Large intestine (tissue), 3 donors: Measurements from ENCODE around the gene LNX2. TPM values are rescaled to one million over a fixed set of nuclear protein-coding genes. Genes with fewer than 3 reads are reported as not detected.

Source experiments
- DNase-seq, 2 donors: peaks; one replicate each; pipeline versions ENCODE4 v3.0.0 to v3.0.0-alpha.2; 2013
- H3K27ac ChIP-seq: one replicate; pipeline ENCODE4 v1.5.1; 2013; ENCODE audit warnings: low read length
- H3K27me3 ChIP-seq: 2 replicates; pipeline ENCODE4 v1.6.1; 2013; ENCODE audit warnings: low read length; ENCODE audit not compliant: control insufficient read depth, insufficient read depth
- H3K36me3 ChIP-seq: 2 replicates; pipeline ENCODE4 v1.6.1; 2013; ENCODE audit warnings: low read length; ENCODE audit not compliant: control insufficient read depth, insufficient read depth
- H3K4me1 ChIP-seq: one replicate; pipeline ENCODE4 v1.6.1; 2013; ENCODE audit warnings: low read length; ENCODE audit not compliant: control insufficient read depth, insufficient read depth
- H3K4me3 ChIP-seq: one replicate; pipeline ENCODE4 v1.5.1; 2013; ENCODE audit warnings: low read length
- H3K9me3 ChIP-seq: one replicate; pipeline ENCODE4 v1.6.1; 2013; ENCODE audit warnings: mild to moderate bottlenecking, low read depth, low read length, moderate library complexity; ENCODE audit not compliant: control insufficient read depth
- WGBS: methylation state at CpG from one replicate; pipeline ENCODE4 v1.1.5; 2013; ENCODE audit warnings: low lambda C conversion rate; ENCODE audit not compliant: insufficient coverage; 5-methylcytosine and 5-hydroxymethylcytosine counted together
- polyA plus RNA-seq: library from polyadenylated mRNA; unstranded; fragments of 120-200 nt; gene quantifications from one replicate; pipeline ENCODE4 v1.2.1, GENCODE V29; 2013

Gene LNX2
- polyA plus RNA-seq, 1 donor = 25.3 TPM

DNA sequence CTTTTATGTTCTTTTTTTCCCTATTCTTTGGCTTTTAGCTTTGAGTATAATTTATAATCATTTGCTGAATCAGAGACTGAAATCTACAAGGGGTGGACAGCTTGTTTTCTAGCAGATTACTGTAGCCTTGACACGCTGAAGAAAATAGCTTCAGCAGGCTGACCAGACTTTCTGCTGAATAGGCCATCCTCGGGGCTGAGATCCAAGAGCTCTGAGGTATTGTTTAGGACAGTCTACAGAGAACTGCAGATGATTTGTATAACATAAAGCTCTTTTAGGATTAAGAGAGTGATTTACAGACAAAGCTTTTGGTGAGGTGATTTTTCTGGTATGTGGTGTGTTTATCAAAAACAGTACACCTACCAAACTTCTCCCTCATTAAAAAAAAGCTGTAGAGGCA, 18.2 kb upstream of the LNX2 start:
- Histone ChIP-seq H3K36me3 (peaks cover 4% of the 10 kb centered on the region), H3K27me3 (no peaks in the 10 kb centered on the region), H3K27ac (no peak overlapping the region), H3K4me3 (no peak overlapping the region), H3K4me1 (peaks cover 12% of the 10 kb centered on the region), H3K9me3 (no peaks in the 10 kb centered on the region)
- no peak for DNase-seq
- WGBS = no CpG with 5 or more reads among the region's 2 CpGs

DNA sequence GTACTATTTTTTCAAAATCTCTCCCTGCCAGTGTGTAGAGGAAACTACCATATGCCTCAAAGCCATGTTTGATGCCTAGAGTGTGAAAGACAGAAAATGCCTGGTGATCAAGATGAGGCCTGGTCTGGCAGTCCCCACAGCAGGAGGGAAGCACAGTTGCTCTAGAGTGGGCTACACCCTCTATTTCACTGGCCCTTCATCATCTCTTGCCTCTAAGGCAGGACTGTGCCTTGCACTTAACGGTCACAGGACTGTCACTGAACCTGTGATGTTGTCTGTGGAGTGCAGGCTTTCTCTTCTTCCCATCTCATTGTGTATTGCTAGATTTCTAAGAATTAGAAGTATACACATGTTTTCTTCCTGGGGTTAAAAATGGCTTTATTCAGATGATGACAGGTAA, 17.7 kb upstream of the LNX2 start:
- Histone ChIP-seq H3K9me3 (no peaks in the 10 kb centered on the region), H3K4me3 (no peak overlapping the region), H3K4me1 (peaks cover 12% of the 10 kb centered on the region), H3K27me3 (no peaks in the 10 kb centered on the region), H3K27ac (no peak overlapping the region), H3K36me3 (peaks cover 4% of the 10 kb centered on the region)
- WGBS = no CpG with 5 or more reads among the region's 1 CpG
- no peak for DNase-seq

DNA sequence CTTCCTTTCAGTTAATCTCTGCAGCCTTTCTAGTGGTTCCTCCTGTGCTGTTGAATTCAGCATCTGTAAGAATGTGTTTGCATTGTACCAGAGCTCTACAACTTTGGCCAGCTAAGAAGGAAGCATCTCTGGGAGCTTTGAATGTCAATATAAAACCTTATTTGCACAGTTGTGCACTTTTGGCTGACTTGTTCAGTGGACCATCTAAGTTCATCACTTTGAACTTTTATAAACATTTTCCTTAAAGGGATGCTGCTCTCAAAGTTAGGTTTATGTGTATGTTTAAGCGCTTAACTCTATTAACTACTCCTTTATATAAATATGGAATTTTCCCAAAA, 16.9 kb upstream of the LNX2 start:
- Histone ChIP-seq H3K4me1 (peaks cover 6% of the 10 kb centered on the region), H3K9me3 (no peaks in the 10 kb centered on the region), H3K27ac (no peak overlapping the region), H3K36me3 (peaks cover 4% of the 10 kb centered on the region), H3K27me3 (no peaks in the 10 kb centered on the region), H3K4me3 (no peak overlapping the region)
- no peak for DNase-seq
- 100% methylated on average over 1 of the region's 1 CpG for WGBS

DNA sequence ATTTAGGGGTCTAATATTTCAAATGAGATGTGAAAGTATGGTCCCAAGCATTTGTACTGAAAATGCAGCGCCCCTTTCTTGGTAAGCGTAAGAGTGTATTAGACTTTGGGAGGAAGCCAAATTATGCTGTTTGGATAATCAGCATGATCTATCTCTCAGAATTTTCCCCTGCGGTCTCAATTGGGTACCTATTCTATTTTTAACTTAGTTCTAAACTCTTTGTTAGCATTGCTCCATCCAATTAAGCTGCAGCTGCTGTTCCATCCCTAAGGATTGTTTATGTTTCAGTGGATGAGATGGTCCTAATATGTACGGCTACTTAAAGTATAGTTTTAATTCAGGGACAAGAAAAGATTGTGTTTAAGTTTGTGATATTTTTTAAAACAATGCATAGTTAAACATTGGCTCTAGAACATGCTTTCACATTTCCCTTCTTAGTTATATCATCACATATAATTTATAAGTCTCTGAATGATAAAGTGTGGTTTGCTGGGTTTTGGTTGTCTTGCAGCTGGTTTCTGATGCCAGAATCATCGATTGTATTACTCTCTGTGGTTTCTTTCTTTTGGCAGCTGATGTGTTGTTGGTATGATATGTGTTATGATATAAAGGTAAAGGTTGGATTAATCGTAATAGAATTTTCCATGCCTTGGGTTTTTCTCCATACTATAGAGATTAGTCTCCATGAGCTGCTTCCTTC, 16.4 kb upstream of the LNX2 start:
- no peak overlapping the region for H3K4me3 ChIP-seq
- no peaks in the 10 kb centered on the region for H3K27me3 ChIP-seq
- no peaks in the 10 kb centered on the region for H3K9me3 ChIP-seq
- H3K27ac ChIP-seq = no peak overlapping the region
- H3K4me1 ChIP-seq = peaks cover 3% of the 10 kb centered on the region
- DNase-seq = no peak
- H3K36me3 ChIP-seq = peaks cover 4% of the 10 kb centered on the region
- WGBS = no CpG with 5 or more reads among the region's 6 CpGs

DNA sequence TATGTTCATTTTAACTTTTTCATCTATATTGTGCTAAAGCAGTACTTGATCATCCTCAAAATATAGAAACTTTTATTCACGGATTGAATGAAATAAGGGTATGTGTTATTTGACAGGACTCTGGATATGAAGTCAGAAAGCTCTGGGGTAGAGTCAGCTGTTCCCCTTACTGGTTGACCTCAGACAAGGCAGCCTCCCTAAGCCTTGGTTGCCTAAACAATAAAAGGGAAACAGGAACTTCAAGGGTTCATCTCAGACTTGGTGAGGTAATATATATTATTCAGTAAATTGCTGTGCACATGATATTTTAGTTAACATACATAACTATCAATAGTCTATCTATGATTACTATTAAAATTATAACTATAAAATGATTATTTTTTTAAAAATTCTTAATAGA, 14.9 kb upstream of the LNX2 start:
- WGBS = no CpG with 5 or more reads among the region's 1 CpG
- Histone ChIP-seq H3K4me3 (no peak overlapping the region), H3K4me1 (no peaks in the 10 kb centered on the region), H3K27ac (no peak overlapping the region), H3K27me3 (no peaks in the 10 kb centered on the region), H3K36me3 (peaks cover 10% of the 10 kb centered on the region), H3K9me3 (no peaks in the 10 kb centered on the region)
- no peak for DNase-seq

DNA sequence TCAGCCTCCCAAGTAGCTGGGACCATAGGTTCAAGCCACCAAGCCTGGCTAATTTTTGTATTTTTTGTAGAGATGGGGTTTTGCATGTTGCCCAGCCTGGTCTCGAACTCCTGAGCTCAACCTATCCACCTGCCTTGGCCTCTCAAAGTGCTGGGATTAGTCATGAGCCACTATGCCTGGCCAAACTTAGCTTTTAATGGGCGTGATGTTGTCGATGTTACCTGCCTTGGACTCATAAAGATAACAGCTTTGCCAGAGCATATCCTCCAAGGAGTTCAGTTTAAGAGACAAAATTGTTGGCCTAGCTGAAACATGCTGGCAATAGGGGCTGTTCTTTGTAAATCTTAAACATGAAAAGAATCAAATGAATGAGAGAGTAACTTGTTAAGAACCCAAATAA, 14.5 kb upstream of the LNX2 start:
- no peak overlapping the region for H3K4me3 ChIP-seq
- peaks cover 10% of the 10 kb centered on the region for H3K36me3 ChIP-seq
- no CpG with 5 or more reads among the region's 3 CpGs for WGBS
- H3K9me3 ChIP-seq = no peaks in the 10 kb centered on the region
- no peaks in the 10 kb centered on the region for H3K27me3 ChIP-seq
- DNase-seq = no peak
- H3K4me1 ChIP-seq = no peaks in the 10 kb centered on the region
- no peak overlapping the region for H3K27ac ChIP-seq

DNA sequence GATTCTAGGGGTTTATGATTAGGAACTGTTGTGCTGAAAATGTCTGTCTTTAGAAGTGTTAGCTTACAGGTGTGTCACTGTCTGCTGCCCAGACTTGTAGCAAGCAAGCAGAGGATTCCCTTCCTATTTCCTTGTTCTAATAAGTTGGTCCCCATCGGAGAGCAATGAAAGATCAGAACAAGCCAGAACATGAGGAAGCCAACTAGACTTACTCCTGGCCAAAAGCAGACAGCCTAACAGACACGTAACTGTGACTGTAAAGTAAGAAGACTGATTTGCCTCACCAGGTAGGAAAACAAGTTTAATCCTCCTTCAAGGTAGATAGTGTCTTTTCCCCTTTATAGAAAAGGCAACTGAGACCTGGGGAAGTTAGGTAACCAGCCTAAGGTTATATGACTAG, 13.9 kb upstream of the LNX2 start:
- Histone ChIP-seq H3K9me3 (no peaks in the 10 kb centered on the region), H3K27me3 (no peaks in the 10 kb centered on the region), H3K4me1 (no peaks in the 10 kb centered on the region), H3K4me3 (no peak overlapping the region), H3K36me3 (peaks cover 10% of the 10 kb centered on the region), H3K27ac (no peak overlapping the region)
- WGBS = 100% methylated on average over 1 of the region's 2 CpGs
- DNase-seq = no peak

DNA sequence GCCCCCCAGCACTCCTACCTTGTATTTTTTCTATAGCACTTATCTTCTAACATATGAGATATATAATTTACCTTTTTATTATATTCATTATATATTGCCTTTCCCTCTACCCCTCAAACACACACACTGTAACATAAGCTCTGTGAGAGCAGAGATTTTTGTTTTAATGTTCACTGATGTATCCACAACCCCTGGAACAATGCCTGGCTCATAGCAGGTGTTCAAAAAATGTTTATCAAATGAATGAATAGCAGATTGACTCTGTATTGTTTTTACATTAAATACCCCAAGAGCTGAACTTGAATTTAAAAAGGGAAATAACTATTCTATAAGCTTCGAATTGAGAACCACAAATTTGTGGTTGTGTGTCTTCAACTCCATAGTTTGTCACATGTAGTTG, 12.3 kb upstream of the LNX2 start:
- Histone ChIP-seq H3K27me3 (no peaks in the 10 kb centered on the region), H3K9me3 (no peaks in the 10 kb centered on the region), H3K36me3 (peaks cover 10% of the 10 kb centered on the region), H3K4me1 (no peaks in the 10 kb centered on the region), H3K27ac (no peak overlapping the region), H3K4me3 (no peak overlapping the region)
- 100% methylated on average over 1 of the region's 1 CpG for WGBS
- no peak for DNase-seq

DNA sequence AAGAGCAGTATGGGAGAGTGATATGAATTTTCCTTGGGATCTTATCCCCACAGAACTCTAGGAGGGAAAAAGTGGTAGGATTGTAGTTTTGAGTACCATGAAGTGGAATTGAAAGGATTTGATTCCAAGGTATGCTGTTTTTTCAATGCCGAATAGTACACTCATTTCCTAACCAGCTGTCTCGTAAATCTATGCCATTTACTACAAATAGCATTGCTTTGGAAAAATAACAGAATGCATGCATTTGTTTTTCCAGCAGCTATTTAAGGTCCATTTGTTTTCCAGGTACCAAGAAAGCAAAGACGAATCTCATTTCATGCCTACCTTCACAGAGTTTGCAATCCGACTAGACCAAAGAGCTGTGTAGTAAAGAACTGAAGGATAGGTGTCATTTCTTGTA, 11.9 kb upstream of the LNX2 start:
- no peaks in the 10 kb centered on the region for H3K4me1 ChIP-seq

DNA sequence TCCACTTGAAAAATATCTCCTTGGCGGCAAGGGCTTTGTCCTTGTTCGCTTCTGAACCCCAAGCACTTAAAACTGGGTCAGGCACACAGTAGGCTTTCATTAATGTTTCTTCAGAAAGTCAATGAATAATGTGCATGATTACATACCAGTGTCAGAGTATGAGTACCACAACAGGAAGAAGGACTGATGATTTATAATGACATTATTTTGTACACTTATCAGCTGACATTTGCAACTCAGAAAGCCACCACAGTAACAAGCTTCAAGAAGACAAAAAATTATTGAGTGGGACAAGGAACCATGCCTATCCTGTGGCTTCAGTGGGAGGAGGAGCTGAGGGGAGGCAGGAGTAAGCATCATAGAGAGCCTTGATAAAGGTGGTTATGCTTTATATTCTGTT, 11.3 kb upstream of the LNX2 start:
- no peaks in the 10 kb centered on the region for H3K9me3 ChIP-seq
- H3K4me3 ChIP-seq = no peak overlapping the region
- H3K4me1 ChIP-seq = no peaks in the 10 kb centered on the region
- no peak overlapping the region for H3K27ac ChIP-seq
- H3K36me3 ChIP-seq = peaks cover 13% of the 10 kb centered on the region
- no peak for DNase-seq
- H3K27me3 ChIP-seq = no peaks in the 10 kb centered on the region
- WGBS = 100% methylated on average over 1 of the region's 2 CpGs

More for the DNA sequence above, 11.9 kb upstream of the LNX2 start:
- Histone ChIP-seq H3K4me3 (no peak overlapping the region), H3K27me3 (no peaks in the 10 kb centered on the region), H3K9me3 (no peaks in the 10 kb centered on the region), H3K36me3 (peaks cover 13% of the 10 kb centered on the region), H3K27ac (no peak overlapping the region)
- DNase-seq = no peak
- no CpG with 5 or more reads among the region's 4 CpGs for WGBS

DNA sequence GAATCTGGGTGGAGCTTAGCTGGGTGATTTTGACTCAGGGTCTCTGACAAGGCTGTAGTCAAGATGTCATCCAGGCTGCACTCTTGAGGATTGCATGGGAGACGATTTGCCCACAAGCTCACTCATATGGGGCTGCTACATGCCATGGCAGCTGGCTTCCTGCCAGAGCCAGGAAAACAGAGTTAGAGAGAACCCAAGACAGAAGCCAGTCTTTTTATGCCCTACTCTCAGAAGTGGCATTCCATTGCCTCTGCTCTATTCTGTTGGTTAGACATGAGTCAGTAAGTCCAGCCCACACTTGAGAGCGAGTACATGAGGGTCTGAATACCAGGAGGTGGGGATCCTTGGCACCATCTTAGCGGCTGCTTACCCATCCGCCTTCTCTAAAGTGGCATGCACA, 10.8 kb upstream of the LNX2 start:
- Histone ChIP-seq H3K27ac (no peak overlapping the region), H3K9me3 (no peaks in the 10 kb centered on the region), H3K4me1 (no peaks in the 10 kb centered on the region), H3K27me3 (no peaks in the 10 kb centered on the region), H3K4me3 (no peak overlapping the region), H3K36me3 (peaks cover 15% of the 10 kb centered on the region)
- DNase-seq = no peak
- WGBS = no CpG with 5 or more reads among the region's 4 CpGs
